HG03342 (cell line): Measurements from ENCODE around the gene VTI1A.

ENCODE experiments used
- ATAC-seq: cut with Tn5 transposase; IDR thresholded peaks from one replicate; pipeline ENCODE4 v1.9.1; 2021; ENCODE audit warnings: mild to moderate bottlenecking, moderate library complexity; ENCODE audit not compliant: unreplicated experiment

The VTI1A gene

DNA sequence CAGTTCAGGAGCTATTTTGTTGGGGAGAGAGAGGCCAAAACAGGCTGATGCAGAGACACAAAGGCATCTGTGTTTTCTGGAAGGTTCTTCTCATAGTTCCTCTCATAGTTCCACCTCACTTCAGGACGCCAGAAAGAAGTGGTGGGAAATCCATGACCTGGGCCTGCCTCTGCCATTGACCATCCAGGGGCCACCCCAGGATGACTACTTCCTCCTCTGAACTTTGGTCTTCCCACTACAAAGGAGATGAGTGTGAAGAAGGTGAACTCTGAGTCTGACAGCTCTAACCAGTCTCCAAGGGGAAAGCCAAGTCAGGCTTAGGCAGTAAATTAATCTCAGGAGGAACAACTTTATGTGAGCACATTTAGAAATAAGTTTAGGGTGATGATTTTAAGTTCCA is 327.2 kb downstream of the VTI1A start:
- ATAC-seq = no peak

DNA sequence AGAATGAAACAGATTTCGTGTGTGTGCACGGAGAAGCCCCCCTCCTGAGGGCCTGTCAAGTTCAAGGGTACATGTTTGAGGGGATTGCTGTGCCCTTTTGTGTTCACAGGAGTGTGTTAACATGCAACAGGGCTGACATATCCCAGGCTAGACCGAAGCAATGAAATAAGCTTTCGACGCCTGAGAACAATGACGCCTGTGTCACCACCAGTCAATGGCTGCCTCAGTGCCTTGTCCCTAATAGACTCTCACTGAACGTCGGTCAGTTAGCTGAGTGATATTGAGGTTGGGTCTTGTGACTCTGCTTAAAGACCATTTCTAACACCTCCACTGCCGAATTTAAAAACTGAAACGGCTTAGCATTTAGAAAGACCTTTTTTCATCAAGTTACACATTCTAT is 327.8 kb downstream of the VTI1A start:
- ATAC-seq = no peak

DNA sequence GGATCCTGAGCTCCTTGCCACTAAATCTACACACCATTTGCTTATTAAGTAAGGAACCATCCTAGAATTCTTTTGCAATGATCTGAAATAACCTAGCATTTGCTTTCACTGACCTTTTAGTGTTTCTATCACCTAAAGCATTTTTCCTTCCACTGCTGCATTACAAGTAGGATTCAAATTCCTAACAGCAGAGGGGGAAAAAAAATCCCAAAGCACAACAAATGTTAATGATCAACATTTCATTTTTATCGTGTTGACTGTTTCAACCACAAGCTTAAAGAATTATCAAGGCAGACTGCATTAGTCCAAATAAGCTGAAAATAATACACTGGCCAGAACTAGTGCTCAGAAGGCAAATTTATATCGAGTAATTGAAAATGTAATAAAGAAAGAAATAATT is 328.4 kb downstream of the VTI1A start:
- no peak for ATAC-seq

DNA sequence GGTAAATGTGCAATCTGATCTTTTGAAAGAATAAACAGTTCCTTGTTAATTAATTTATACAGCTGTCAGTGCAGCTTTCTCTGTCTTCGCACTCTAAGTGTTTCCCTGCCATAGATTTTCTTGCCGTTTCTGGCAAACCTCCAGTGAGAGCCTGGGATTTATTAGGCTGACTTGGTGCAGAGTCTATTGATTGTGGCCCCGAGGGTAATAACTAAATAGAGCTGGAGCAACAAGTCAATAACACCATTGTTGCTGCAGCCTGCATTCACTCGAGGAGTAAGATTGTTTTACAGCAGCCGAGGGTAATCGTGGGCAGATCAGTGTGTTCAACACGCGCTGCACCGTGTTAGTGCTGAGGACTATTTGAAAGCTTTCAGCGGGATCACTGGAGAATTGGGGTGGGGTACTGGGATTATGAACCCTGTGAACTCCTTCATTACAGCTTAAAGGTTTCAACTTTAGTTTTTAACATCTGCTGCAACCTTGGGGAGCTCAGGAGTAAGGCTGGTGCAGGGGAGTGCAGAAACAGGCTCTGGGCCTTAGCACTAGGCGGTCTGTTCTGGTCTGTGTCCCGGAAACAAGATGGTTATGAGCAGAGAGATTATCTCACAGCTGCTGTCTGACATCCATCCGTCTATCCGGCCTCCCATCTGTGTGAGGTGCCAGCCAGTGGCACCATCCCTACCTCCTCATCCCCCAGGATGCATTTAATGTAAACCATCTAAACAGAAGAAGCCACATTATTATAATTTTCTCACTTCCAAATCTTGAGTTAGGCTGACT is 329.1 kb downstream of the VTI1A start:
- no peak for ATAC-seq

DNA sequence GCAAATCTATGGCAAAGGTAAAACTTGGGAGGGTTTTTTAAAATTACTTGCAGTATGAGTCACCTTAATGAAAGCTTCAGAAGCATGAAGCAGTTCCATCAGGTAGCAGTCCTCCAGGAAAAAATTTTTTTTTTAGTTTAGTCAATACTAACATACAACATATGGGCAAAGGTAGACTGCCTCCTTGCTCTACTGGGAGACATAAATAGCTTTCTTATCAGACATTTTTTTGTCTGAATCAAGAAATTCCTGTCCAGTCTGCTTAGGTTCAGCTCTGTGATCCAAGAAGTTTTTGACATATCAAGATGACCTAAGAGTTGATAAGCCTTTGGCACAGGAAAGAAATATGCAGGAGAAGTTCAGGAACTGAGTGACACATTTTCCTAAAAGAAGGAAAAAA is 331.6 kb downstream of the VTI1A start:
- ATAC-seq = no peak

DNA sequence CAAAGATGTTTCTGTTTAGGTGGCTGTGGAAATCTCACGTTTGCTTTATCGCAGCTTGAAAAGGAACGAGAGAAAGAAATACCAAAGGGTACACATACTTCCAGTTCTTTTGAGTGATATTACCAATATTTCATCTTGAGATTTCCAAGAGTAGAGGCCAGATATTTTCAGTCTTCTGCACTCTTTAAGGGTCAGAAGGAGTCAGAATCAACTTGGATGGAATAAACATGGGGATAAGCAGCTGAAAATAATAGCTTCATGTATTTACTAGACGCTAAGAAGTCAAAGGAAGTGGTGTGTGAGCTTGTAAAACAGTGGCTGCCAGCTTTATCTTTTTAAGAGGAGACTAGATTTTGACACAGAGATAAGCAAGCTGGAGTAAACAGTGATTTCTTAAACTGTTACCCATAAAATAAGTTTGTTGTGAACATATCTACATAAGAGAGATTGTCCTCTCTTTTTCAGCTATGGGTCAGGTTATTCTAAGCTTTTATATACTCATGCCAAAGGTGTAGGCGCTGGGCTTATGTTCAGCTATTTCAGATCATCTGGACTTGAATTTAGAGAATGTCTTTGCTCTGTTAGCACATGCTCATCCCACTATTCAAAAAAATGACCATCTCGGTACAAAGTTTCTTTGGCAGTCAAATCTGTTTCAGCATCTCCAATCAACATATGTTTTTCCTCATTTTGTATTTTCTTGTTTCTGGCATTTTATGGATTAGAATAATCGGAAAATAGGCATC is 332.2 kb downstream of the VTI1A start:
- ATAC-seq = no peak

DNA sequence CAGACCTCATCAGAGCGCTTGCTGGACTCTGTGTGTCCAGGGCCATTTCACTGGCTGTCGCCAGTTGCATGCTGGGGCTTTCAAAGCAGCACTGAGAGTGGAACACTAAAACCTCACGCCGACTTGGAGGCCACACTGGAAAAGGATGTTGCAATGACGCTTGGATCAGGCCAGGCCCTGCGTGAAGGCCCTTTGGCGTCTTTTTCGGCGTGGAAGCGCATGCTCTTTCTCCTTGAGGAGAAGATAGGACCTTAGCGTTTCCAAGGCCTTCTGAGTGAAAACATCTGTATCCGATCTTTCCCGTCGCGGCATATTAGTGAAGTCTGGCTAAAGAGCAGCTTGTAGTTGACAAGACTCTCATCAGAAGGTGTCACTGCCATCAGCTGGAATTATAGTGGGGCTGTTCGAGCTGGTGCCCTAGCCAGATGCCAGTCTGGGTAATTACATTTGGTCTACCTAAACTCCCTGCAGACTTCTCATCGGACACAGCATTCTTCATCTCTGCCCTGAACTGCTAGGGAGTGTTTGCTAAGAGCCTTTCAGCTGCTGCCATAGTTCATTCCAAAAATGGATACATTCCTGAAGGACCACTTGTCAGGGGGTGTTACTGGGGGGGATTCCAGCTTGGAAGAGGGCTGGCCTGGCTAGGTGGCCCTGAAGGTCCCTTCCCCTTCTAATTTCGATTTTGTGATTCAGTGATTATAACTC is 335.3 kb downstream of the VTI1A start:
- no peak for ATAC-seq

DNA sequence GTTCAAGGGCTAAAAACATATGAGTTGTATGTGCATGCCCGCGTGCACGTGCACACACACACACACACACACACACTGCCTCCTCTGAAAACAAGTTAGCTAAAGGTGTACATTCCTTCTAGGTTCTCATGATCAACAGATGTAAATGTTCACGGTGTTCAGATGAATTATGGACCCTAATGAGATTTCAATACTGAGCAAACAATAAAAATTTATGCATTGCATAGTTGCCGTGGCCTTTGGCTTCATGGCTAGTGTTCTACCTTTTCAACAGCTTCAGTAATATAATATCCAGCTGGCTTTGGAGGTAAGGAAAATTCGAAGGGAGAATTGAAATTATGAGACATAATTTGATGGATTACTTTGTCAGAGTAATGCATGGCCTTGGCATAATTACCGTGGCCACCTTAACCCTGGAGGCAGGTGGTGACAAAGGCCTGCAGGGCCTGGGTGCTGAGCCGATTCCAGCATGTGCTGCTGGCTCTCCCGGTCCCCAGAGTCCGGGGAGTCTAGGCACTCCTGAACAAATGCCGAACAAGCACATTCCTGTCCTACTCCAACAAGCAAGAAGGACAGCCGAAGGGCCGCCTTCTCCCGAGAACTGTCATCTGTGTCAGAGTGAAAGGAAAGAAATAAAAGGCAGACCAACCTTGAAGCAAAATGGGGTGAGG is 336.5 kb downstream of the VTI1A start:
- ATAC-seq = no peak

DNA sequence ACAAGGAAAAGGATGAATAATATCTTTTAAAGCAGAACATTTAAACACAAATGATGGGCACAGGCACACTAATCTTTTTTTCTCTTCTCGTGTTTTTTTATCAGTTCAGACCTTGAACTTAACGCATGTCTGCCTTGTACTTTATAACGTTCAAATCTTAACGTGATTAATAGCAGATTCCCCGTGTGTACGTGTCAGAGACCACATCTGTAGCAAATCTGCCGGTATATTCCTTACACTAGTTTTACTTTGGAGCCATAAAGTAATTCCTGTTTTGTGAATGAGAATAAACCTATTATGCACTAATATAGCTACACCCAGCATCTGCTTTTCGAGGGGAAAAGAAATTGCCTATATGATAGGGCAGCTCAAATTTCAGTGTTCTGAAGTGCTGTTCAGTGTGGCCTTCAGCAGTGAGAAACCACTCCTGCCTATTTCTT is 337.0 kb downstream of the VTI1A start:
- ATAC-seq = no peak

DNA sequence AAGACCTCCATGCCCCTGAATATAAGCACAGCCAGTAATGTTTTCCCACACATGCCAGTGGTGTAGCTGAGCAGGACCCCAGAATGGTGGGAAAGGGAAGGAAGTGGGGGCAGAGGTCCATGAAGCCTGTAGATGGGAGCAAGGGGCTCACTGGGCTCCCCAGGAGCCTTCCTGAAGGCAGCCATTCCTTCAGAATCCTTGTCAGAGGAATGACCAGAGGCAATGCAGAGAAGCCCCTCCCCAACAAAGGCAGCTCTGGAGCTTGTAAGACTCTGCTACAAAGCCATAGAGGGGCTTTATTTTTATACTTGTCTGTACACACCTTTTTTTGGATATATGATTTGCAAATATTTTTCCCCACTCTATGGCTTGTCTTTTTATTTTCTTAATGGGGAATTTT is 338.1 kb downstream of the VTI1A start:
- ATAC-seq = no peak

DNA sequence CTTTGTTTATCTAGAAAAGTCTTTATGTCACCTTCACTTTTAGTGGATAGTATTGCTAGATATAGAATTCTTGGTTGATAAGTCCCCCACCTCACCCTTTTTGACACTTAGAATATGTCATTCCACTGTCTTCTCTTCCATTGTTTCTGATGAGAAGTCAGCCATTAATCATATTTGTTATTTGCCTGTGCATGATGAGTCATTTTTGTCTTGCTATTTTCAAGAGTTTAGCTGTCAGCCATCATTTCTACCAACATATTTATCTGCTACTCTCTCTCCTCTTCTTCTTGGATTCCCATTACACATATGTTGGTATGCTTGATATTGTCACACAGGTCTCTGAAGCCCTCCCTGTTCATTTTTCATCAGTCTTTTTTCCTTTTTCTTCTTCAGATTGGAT is 342.2 kb downstream of the VTI1A start:
- ATAC-seq = no peak

DNA sequence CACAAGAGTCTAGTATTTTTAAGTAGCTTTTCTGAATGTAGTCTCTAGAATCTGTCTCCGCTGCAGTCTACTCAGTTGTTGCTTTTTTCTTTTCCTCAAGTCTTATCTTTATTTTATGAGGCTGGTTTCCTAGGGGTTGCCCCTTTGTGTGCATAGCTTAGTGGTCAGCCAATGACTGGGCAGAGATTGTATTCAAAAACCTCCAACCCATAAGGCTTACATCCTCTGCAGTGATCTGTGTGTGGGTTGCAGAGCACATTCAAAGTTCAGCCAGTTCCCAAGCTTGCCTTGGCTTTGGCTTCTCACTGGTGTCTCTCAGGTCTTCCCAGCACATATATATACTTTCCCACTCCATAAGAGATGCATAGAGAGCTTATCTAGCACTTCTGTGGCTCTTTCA is 343.0 kb downstream of the VTI1A start:
- ATAC-seq = no peak

DNA sequence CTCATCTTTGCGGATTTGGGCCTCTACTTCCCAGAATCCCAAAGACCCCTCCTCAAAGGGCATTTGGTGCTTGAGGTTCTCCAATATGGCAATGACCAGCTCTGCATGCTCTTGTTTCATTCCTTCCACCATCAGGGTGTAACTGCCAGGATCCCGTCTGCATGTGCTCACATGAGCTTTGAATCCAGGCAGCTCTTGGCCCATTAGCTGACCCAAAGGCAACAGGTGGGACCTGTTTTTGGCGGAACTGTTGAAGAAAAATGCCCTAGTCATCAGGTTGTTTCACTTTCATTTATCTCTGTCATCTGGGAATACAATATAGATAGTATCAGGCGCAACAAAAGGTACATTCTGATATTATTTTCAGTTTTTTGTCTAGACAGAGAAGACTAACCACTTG is 343.9 kb downstream of the VTI1A start:
- no peak for ATAC-seq

DNA sequence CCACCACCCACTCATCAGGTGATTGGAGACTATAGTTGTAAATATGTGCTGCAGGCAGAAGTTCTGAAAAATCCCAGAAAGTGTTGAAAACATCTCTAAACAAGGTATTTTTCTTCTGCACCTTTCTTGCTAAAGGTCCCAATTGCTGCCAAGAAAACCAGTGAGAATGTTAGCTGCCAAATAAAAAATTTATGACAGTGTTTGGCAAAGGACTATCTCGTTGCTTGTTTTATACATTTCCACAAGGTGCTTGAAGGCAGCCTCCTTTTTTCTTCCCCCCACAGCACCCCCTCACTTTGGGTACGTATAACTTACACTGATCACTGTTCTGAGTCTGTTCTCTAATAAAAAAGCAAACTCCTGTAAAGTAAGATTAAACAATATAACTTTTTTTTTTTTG is 344.4 kb downstream of the VTI1A start:
- no peak for ATAC-seq

DNA sequence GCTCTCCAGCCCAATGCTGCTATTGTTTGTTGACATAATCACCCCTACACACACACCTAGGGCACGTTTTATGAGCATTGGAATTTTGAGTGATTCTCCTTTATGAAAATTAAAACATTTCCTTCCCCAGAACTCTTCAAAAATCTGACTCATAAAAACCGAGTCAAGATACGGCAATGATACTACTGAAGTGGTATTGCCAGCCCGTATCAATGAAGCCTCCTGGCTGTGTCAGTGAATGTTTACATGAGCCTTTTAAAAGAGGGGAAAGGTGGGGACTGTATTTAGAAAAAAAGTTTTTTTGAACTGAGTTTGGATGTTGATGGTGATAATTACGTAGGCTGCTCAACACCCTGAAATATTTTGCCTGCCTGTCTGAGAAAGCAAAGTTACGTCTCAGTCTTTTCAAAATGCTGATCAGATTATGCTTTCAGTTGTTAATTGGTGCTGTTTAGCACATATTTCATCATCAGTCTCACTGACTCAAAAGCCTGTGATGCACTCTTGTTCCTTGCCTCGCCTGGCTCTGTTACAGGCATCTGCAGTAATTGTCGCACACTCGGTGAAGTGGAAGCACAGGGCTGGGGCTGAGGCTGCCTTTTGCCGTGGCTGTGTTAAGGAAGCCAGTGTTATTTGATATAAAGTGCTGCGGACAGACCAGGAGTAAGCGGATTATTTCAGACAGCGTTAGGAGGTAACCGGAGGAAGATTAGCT is 345.6 kb downstream of the VTI1A start:
- ATAC-seq = no peak

DNA sequence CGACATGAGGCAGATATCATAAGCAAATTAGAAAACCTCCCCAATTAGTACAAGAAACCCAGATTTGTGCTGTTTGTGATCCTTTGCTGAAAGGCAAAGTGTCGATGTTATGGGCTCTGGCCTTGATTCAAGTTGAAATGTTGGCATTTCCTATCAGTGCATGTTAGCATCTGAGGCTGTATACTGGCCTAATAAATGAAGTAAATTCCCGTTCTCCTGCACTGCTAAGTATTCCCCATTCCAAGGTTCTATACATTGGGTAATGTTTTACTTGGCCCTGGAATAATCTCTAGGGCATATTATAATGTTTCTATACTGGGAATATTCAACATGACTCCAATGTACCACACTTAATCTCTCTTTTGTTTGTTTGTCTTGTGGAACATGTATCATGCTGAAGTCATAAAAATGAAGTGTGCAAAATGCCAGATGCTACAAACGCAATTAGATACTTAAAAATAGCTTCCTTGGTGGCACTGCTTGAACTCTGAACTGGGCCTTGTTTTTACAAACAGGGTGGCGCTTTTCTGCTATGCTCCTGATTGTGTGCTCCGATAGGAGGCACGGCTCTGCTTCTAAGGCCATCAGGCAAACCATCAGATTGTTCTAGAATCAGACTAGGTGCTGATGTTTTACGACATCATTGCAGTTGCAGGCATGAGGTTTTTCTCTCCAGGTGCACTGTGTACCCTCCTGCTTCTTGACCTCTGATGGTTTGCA is 346.3 kb downstream of the VTI1A start:
- ATAC-seq = no peak

DNA sequence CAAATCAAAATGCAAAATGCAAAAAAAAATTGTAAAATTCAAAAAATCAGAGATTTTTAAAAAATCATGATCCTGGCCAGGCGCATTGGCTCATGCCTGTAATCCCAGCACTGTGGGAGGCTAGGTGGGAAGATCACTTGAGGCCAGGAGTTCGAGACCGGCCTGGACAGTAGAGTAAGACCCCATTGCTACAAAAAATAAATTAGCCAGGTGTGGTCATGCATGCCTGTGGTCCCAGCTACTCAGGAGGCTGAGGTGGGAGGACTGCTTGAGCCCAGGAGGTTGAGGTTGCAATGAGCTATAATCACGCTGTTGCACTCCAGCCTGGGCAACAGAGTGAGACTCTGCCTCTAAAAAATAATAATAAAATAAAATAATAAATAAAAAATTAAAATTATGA is 347.2 kb downstream of the VTI1A start:
- no peak for ATAC-seq

DNA sequence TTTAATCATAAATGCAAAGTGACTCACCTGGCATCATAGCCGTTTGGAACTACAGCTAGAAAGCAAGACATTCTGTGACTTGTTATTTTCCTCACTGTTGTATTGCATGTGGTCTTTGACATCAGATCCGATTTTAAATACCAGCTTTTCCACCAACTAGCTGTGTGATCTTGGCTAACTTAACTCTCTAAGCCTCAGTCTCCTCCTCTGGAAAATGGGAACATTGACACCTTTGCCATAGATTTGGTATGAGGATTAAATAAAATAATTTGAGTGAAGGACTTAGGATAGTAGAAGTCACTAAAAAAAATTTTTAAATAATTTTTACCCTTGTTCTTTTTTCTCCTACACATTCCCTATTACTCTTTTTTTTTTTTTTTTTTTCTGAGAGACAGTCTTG is 348.1 kb downstream of the VTI1A start:
- no peak for ATAC-seq

DNA sequence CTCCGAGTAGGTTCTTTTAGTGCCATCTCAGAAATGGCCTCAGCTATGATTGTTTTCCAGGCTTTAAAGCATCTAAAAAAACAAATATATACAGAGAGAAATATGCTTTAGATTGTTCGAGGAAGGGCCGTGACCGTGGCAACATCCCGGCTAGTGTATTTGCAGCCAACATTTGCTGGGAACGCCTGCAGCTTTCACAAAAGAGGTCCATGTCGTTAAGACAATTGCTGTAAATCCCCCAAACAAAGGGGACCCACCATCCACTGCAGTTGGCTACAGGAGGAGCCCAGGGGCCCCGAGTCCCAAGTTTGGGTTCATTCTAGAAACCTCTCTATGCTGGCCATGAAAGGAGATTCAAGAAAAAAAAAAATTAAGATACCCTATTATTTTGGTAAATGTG is 350.2 kb downstream of the VTI1A start:
- no peak for ATAC-seq

DNA sequence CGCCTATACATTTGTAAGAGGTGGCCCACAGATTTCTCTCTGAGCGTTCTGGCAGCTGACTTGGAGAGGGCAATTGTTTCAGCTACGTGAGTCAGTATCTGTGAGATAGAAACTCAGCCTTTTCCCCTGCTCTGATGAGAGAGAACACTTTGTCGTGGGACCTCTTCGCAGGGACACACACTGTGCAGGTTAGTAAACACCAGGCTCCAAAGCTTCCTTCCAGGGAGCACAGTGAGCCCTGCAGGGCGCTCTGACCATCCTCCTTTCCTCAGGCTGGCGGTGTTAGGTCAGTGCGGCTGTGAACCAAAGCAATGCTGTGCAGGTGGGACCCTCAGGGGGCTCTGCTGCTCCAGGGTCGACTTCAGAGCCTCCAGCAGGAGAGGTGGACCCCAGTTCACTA is 350.8 kb downstream of the VTI1A start:
- ATAC-seq = no peak
